Epithelial cell of esophagus (primary cell): ENCODE data around the gene VPS36.
A peak's percentile ranks its signal among the peaks of the same experiment; 100 is the strongest.

ENCODE experiments used
- DNase-seq: peaks from one replicate; pipeline ENCODE4 v3.0.0; 2010; ENCODE audit warnings: low read depth
- H3K4me3 ChIP-seq: 2 replicates; pipeline ENCODE4 v1.5.1; 2011; ENCODE audit warnings: mild to moderate bottlenecking, low read length, control low read depth
- CTCF ChIP-seq: IDR thresholded peaks from 2 replicates; pipeline ENCODE4 v1.5.1; 2011; ENCODE audit warnings: low read depth, mild to moderate bottlenecking, low read length, control low read depth, inconsistent platforms; ENCODE audit not compliant: insufficient read depth; ENCODE audit errors: missing control alignments

Gene VPS36

GRCh38 chr13:52455677-52456041 is 5.2 kb upstream of the VPS36 start:
- no peak for TF ChIP-seq CTCF
- peak; percentile 62 for DNase-seq
- H3K4me3 ChIP-seq, result peak overlapping the region; percentile 78

GRCh38 chr13:52454820-52455676 is 4.6 kb upstream of the VPS36 start, which contains the start of gene CKAP2:
Gene CKAP2 (plus strand): TSS chr13:52455478. CDS start chr13:52455557, 79 bp downstream.
- peak; percentile 97 for DNase-seq
- peak within 1 kb of the TSS; percentile 78 for H3K4me3 ChIP-seq
- TF ChIP-seq CTCF, result no peak

GRCh38 chr13:52454459-52454819 is 4.0 kb upstream of the VPS36 start:
- no peak for TF ChIP-seq CTCF
- DNase-seq, result peak; percentile 92
- H3K4me3 ChIP-seq, result peak overlapping the region; percentile 78

GRCh38 chr13:52452470-52452869 is 2.0 kb upstream of the VPS36 start:
- TF ChIP-seq CTCF, result no peak
- peak; percentile 53 for DNase-seq
- H3K4me3 ChIP-seq, result no peak overlapping the region

GRCh38 chr13:52451135-52451804 is 836 bp upstream of the VPS36 start:
- no peak for DNase-seq
- H3K4me3 ChIP-seq, result no peak overlapping the region
- no peak for TF ChIP-seq CTCF

- peak; percentile 71 for TF ChIP-seq CTCF
- DNase-seq, result no peak
- no peak overlapping the region for H3K4me3 ChIP-seq
Measured at GRCh38 chr13:52450793-52451116, 321 bp upstream of the VPS36 start.

GRCh38 chr13:52449331-52450011 is 963 bp downstream of the VPS36 start:
- no peak for DNase-seq
- peak overlapping the region; percentile 85 for H3K4me3 ChIP-seq
- TF ChIP-seq CTCF, result no peak
